ENCODE data around the gene GALNS.

DNA sequence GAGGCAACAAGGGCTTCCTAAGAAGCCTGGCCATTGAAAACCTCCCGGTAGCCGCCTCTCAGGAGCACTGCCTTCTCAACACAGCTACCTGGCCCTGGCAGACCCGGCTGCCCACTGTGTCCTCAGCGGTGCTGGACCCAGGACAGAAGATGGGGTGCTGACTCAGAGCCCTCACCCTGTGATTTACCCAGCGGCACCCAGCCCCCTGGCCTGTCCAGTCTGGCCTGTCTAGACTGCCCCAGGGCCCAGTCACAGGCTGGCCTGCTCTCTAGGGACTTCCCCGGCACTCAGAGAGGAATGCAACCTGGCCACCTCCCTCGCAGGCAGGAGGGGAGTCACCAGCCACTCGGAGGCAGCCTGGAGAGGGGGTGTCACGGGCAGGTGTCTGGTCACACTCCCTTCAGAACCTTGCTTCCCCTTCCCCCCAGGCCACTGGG is 91.8 kb downstream of the GALNS start:
- TF ChIP-seq, protein P1, sequence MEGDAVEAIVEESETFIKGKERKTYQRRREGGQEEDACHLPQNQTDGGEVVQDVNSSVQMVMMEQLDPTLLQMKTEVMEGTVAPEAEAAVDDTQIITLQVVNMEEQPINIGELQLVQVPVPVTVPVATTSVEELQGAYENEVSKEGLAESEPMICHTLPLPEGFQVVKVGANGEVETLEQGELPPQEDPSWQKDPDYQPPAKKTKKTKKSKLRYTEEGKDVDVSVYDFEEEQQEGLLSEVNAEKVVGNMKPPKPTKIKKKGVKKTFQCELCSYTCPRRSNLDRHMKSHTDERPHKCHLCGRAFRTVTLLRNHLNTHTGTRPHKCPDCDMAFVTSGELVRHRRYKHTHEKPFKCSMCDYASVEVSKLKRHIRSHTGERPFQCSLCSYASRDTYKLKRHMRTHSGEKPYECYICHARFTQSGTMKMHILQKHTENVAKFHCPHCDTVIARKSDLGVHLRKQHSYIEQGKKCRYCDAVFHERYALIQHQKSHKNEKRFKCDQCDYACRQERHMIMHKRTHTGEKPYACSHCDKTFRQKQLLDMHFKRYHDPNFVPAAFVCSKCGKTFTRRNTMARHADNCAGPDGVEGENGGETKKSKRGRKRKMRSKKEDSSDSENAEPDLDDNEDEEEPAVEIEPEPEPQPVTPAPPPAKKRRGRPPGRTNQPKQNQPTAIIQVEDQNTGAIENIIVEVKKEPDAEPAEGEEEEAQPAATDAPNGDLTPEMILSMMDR (IDR thresholded peaks at IDR 0.05; ENCODE audit: low read depth, low read length, missing input control) = no peak
- TF ChIP-seq SP1 (IDR thresholded peaks at IDR 0.05) (no peak), TAF1 (conservative IDR thresholded peaks at IDR 0.05) (no peak), YY1 (IDR thresholded peaks at IDR 0.05) (no peak), GABPA (IDR thresholded peaks at IDR 0.05 in 1 of 2, conservative IDR thresholded peaks at IDR 0.05 in 1 of 2) (no peak), EGR1 (IDR thresholded peaks at IDR 0.05; ENCODE audit: low read depth in 2 of 2) (no peak), HNF4G (IDR thresholded peaks at IDR 0.05) (no peak), JUND (IDR thresholded peaks at IDR 0.05) (no peak)
- TF ChIP-seq, protein P2, sequence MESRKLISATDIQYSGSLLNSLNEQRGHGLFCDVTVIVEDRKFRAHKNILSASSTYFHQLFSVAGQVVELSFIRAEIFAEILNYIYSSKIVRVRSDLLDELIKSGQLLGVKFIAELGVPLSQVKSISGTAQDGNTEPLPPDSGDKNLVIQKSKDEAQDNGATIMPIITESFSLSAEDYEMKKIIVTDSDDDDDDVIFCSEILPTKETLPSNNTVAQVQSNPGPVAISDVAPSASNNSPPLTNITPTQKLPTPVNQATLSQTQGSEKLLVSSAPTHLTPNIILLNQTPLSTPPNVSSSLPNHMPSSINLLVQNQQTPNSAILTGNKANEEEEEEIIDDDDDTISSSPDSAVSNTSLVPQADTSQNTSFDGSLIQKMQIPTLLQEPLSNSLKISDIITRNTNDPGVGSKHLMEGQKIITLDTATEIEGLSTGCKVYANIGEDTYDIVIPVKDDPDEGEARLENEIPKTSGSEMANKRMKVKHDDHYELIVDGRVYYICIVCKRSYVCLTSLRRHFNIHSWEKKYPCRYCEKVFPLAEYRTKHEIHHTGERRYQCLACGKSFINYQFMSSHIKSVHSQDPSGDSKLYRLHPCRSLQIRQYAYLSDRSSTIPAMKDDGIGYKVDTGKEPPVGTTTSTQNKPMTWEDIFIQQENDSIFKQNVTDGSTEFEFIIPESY (IDR thresholded peaks at IDR 0.05) = no peak
- TF ChIP-seq, protein P3, sequence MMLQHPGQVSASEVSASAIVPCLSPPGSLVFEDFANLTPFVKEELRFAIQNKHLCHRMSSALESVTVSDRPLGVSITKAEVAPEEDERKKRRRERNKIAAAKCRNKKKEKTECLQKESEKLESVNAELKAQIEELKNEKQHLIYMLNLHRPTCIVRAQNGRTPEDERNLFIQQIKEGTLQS (IDR thresholded peaks at IDR 0.05) = no peak
- TF ChIP-seq, protein P4, sequence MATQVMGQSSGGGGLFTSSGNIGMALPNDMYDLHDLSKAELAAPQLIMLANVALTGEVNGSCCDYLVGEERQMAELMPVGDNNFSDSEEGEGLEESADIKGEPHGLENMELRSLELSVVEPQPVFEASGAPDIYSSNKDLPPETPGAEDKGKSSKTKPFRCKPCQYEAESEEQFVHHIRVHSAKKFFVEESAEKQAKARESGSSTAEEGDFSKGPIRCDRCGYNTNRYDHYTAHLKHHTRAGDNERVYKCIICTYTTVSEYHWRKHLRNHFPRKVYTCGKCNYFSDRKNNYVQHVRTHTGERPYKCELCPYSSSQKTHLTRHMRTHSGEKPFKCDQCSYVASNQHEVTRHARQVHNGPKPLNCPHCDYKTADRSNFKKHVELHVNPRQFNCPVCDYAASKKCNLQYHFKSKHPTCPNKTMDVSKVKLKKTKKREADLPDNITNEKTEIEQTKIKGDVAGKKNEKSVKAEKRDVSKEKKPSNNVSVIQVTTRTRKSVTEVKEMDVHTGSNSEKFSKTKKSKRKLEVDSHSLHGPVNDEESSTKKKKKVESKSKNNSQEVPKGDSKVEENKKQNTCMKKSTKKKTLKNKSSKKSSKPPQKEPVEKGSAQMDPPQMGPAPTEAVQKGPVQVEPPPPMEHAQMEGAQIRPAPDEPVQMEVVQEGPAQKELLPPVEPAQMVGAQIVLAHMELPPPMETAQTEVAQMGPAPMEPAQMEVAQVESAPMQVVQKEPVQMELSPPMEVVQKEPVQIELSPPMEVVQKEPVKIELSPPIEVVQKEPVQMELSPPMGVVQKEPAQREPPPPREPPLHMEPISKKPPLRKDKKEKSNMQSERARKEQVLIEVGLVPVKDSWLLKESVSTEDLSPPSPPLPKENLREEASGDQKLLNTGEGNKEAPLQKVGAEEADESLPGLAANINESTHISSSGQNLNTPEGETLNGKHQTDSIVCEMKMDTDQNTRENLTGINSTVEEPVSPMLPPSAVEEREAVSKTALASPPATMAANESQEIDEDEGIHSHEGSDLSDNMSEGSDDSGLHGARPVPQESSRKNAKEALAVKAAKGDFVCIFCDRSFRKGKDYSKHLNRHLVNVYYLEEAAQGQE (IDR thresholded peaks at IDR 0.05) = no peak
- TF ChIP-seq, protein P5, sequence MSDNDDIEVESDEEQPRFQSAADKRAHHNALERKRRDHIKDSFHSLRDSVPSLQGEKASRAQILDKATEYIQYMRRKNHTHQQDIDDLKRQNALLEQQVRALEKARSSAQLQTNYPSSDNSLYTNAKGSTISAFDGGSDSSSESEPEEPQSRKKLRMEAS (IDR thresholded peaks at IDR 0.05) = no peak
